HG03558 (cell line): ENCODE results near the gene SLC16A12.

Experiments used
- ATAC-seq: cut with Tn5 transposase; IDR thresholded peaks from one replicate; pipeline ENCODE4 v1.9.1; 2021; ENCODE audit warnings: moderate number of reproducible peaks; ENCODE audit not compliant: unreplicated experiment; ENCODE audit errors: extremely low read depth

SLC16A12 gene

GRCh38 chr10:89516149-89516832, 19.1 kb downstream of the SLC16A12 start:
- no peak for ATAC-seq

GRCh38 chr10:89515031-89515841, 20.2 kb downstream of the SLC16A12 start:
- ATAC-seq, result no peak

- ATAC-seq, result no peak
Observed at GRCh38 chr10:89513206-89513605, 22.2 kb downstream of the SLC16A12 start.

- ATAC-seq, result no peak
Observed at GRCh38 chr10:89505640-89506275, 29.6 kb downstream of the SLC16A12 start.

- no peak for ATAC-seq
Observed at GRCh38 chr10:89504691-89505090, 30.7 kb downstream of the SLC16A12 start.

GRCh38 chr10:89503652-89504370, 31.6 kb downstream of the SLC16A12 start:
- no peak for ATAC-seq

- ATAC-seq, result no peak
Observed at GRCh38 chr10:89503151-89503550, 32.2 kb downstream of the SLC16A12 start.

- ATAC-seq, result no peak
Observed at GRCh38 chr10:89502549-89502948, 32.8 kb downstream of the SLC16A12 start.

- ATAC-seq, result no peak
Observed at GRCh38 chr10:89494575-89494974, 40.8 kb downstream of the SLC16A12 start.

- no peak for ATAC-seq
Observed at GRCh38 chr10:89494068-89494467, 41.3 kb downstream of the SLC16A12 start.

- ATAC-seq, result no peak
Observed at GRCh38 chr10:89491932-89492331, 43.5 kb downstream of the SLC16A12 start.

- ATAC-seq, result no peak
Observed at GRCh38 chr10:89490596-89491335, 44.6 kb downstream of the SLC16A12 start.

- no peak for ATAC-seq
Observed at GRCh38 chr10:89482256-89482655, 53.1 kb downstream of the SLC16A12 start.

GRCh38 chr10:89481662-89482061, 53.7 kb downstream of the SLC16A12 start:
- no peak for ATAC-seq

- no peak for ATAC-seq
Observed at GRCh38 chr10:89479771-89480446, 55.5 kb downstream of the SLC16A12 start.

GRCh38 chr10:89478739-89479654, 56.4 kb downstream of the SLC16A12 start:
- no peak for ATAC-seq

GRCh38 chr10:89478085-89478738, 57.2 kb downstream of the SLC16A12 start:
- ATAC-seq, result no peak

- ATAC-seq, result no peak
Observed at GRCh38 chr10:89476150-89476549, 59.2 kb downstream of the SLC16A12 start.
